Measurements from ENCODE around the gene SLC20A1.
"Not testable (repeated sequence)": the region's sequence is repeated elsewhere in the genome, so short reads cannot be mapped to it uniquely, and the experiment has no call there.

SLC20A1 gene

DNA sequence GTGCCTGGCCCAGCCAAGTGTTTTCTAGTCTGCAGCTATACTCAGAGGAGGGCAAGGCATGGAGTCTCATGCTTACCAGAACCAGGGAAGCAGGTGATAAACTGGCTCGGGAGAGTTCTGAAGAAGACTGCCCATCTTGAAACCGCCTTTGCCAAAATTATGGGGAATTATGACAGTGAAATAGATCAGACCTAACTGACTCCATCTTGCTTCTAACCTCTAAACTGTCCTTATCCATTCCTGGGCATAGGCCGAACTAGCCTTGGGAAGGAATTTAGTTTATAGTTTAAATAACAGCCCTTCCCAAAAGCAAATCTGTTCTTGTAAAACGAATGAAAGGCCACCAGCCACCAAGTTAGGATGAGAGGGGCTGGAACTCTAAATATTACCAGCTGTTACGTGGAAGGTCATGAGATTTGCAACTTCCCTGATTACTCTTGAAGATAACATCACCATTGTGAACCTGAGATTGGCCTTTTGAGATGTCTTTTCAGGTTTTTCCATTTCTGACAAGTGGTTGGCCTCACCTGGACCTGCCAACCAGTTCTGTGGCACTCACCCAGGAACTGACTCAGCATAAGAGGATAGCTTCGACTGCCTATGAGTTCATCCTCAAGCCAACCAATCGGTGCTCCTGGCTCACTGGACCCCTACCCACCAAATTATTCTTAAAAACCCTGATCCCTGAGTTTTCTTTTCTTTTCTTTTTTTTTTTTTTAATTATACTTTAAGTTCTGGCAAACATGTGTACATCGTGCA, 37.9 kb upstream of the SLC20A1 start:
- H3K27ac ChIP-seq (ENCODE audit: low read depth, low read length) = no peak overlapping the region
- H4K20me1 ChIP-seq (ENCODE audit: control insufficient read depth, insufficient read depth, low read depth, low read length) = no peaks in the 10 kb centered on the region
- H3K27me3 ChIP-seq (ENCODE audit: control insufficient read depth, low read length) = no peaks in the 10 kb centered on the region; the same call in 1 of the 2 replicates
- no peaks in the 10 kb centered on the region for H3F3A ChIP-seq (ENCODE audit: control insufficient read depth, insufficient read depth)
- H3K4me1 ChIP-seq (ENCODE audit: control insufficient read depth, low read length) = no peaks in the 10 kb centered on the region
- no peak overlapping the region for H3K4me2 ChIP-seq (ENCODE audit: low read length)
- no peaks in the 10 kb centered on the region for H3K9me2 ChIP-seq (replicated peaks; ENCODE audit: control insufficient read depth, low read length)
- H3K9me3 ChIP-seq (ENCODE audit: control insufficient read depth, insufficient read depth, low read length) = no peaks in the 10 kb centered on the region
- TF ChIP-seq, protein P1, sequence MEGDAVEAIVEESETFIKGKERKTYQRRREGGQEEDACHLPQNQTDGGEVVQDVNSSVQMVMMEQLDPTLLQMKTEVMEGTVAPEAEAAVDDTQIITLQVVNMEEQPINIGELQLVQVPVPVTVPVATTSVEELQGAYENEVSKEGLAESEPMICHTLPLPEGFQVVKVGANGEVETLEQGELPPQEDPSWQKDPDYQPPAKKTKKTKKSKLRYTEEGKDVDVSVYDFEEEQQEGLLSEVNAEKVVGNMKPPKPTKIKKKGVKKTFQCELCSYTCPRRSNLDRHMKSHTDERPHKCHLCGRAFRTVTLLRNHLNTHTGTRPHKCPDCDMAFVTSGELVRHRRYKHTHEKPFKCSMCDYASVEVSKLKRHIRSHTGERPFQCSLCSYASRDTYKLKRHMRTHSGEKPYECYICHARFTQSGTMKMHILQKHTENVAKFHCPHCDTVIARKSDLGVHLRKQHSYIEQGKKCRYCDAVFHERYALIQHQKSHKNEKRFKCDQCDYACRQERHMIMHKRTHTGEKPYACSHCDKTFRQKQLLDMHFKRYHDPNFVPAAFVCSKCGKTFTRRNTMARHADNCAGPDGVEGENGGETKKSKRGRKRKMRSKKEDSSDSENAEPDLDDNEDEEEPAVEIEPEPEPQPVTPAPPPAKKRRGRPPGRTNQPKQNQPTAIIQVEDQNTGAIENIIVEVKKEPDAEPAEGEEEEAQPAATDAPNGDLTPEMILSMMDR (IDR thresholded peaks at IDR 0.05; ENCODE audit: low read depth, low read length, poor library complexity, severe bottlenecking) = no peak
- no peak for TF ChIP-seq EZH2phosphoT487 (IDR thresholded peaks at IDR 0.05; ENCODE audit: borderline replicate concordance, low read length)
- no peak overlapping the region for H3K4me3 ChIP-seq (ENCODE audit: low read length)
- H3K79me2 ChIP-seq (ENCODE audit: control insufficient read depth, low read length) = no peaks in the 10 kb centered on the region
- H3K36me3 ChIP-seq (ENCODE audit: control insufficient read depth, low read length) = no peaks in the 10 kb centered on the region

DNA sequence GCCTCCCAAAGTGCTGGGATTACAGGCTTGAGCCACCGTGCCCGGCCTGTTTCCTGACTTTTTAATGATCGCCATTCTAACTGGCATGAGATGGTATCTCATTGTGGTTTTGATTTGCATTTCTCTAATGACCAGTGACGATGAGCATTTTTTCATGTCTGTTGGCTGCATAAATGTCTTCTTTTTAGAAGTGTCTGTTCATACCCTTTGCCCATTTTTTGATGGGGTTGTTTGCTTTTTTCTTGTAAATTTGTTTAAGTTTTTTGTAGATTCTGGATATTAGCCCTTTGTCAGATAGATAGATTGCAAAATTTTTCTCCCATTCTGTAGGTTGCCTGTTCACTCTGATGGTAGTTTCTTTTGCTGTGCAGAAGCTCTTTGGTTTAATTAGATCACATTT, 36.4 kb upstream of the SLC20A1 start:
- H3K36me3 ChIP-seq (ENCODE audit: control insufficient read depth, low read length); H4K20me1 ChIP-seq (ENCODE audit: control insufficient read depth, insufficient read depth, low read depth, low read length); H3K9me3 ChIP-seq (ENCODE audit: control insufficient read depth, insufficient read depth, low read length); H3K4me3 ChIP-seq (ENCODE audit: low read length); H3K4me2 ChIP-seq (ENCODE audit: low read length); H3K27ac ChIP-seq (ENCODE audit: low read depth, low read length); H3K79me2 ChIP-seq (ENCODE audit: control insufficient read depth, low read length); H3K4me1 ChIP-seq (ENCODE audit: control insufficient read depth, low read length); H3F3A ChIP-seq (ENCODE audit: control insufficient read depth, insufficient read depth); H3K27me3 ChIP-seq (ENCODE audit: control insufficient read depth, low read length); H3K9me2 ChIP-seq (replicated peaks; ENCODE audit: control insufficient read depth, low read length): not testable (repeated sequence)

DNA sequence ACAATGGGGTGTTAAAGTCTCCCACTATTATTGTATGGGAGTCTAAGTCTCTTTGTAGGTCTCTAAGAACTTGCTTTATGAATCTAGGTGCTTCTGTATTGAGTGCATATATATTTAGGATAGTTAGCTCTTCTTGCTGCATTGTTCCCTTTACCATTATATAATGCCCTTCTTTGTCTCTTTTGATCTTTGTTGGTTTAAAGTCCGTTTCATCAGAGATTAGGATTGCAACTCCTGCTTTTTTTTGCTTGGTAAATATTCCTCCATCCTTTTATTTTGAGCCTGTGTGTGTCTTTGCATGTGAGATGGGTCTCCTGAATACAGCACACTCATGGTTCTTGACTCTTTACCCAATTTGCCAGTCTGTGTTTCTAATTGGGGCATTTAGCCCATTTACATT, 33.5 kb upstream of the SLC20A1 start:
- H3K36me3 ChIP-seq (ENCODE audit: control insufficient read depth, low read length); H3K27ac ChIP-seq (ENCODE audit: low read depth, low read length); H3K79me2 ChIP-seq (ENCODE audit: control insufficient read depth, low read length); H3K4me3 ChIP-seq (ENCODE audit: low read length); H4K20me1 ChIP-seq (ENCODE audit: control insufficient read depth, insufficient read depth, low read depth, low read length); H3K9me3 ChIP-seq (ENCODE audit: control insufficient read depth, insufficient read depth, low read length); H3K27me3 ChIP-seq (ENCODE audit: control insufficient read depth, low read length); H3K9me2 ChIP-seq (replicated peaks; ENCODE audit: control insufficient read depth, low read length); H3K4me2 ChIP-seq (ENCODE audit: low read length); H3F3A ChIP-seq (ENCODE audit: control insufficient read depth, insufficient read depth); H3K4me1 ChIP-seq (ENCODE audit: control insufficient read depth, low read length): not testable (repeated sequence)

DNA sequence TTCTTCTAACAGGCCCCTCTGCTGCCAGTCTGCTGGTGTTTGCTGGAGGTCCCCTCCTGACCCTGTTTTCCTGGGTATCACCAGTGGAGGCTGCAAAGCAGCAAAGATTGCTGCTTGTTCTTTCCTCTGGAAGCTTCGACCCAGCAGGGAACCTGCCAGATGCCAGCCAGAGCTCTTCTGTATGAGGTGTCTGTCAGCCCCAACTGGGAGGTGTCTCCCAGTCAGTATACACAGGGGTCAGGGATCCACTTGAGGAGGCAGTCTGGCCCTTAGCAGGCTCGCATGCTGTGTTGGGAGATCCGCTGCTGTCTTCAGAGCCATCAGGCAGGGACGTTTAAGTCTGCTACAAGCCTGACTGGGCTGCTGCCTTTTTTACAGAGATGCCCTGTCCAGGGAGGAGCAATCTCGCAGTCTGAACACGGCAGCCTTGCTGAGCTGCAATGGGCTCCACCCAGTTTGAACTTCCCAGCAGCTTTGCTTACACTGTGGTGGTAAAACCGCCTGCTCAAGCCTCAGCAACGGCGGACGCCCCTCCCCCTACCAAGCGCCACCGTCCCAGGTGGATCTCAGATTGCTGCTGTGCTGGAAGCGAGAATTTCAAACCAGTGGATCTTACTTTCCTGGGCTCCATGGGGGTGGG, 31.4 kb upstream of the SLC20A1 start:
- H3K27ac ChIP-seq (ENCODE audit: low read depth, low read length) = no peak overlapping the region

More for the DNA sequence above, 31.4 kb upstream of the SLC20A1 start:
- no peaks in the 10 kb centered on the region for H3K36me3 ChIP-seq (ENCODE audit: control insufficient read depth, low read length)
- no peaks in the 10 kb centered on the region for H3K9me2 ChIP-seq (replicated peaks; ENCODE audit: control insufficient read depth, low read length)
- H3F3A ChIP-seq (ENCODE audit: control insufficient read depth, insufficient read depth) = no peaks in the 10 kb centered on the region
- H3K9me3 ChIP-seq (ENCODE audit: control insufficient read depth, insufficient read depth, low read length) = no peaks in the 10 kb centered on the region
- no peaks in the 10 kb centered on the region for H3K4me1 ChIP-seq (ENCODE audit: control insufficient read depth, low read length)
- TF ChIP-seq EZH2phosphoT487 (IDR thresholded peaks at IDR 0.05; ENCODE audit: borderline replicate concordance, low read length) = no peak
- TF ChIP-seq, protein P1 (IDR thresholded peaks at IDR 0.05; ENCODE audit: low read depth, low read length, poor library complexity, severe bottlenecking) = no peak
- H3K79me2 ChIP-seq (ENCODE audit: control insufficient read depth, low read length) = no peaks in the 10 kb centered on the region
- H3K4me3 ChIP-seq (ENCODE audit: low read length) = no peak overlapping the region
- H4K20me1 ChIP-seq (ENCODE audit: control insufficient read depth, insufficient read depth, low read depth, low read length) = no peaks in the 10 kb centered on the region
- peaks cover 7% of the 10 kb centered on the region; the same call in 1 of the 2 replicates for H3K27me3 ChIP-seq (ENCODE audit: control insufficient read depth, low read length)
- H3K4me2 ChIP-seq (ENCODE audit: low read length) = no peak overlapping the region
